Esophagus squamous epithelium (tissue), 5 donors: ENCODE data around the gene GLIS1. TPM values are rescaled to one million over a fixed set of nuclear protein-coding genes. Genes with fewer than 3 reads are reported as not detected.

ENCODE experiments used
- DNase-seq: peaks from one replicate; lab custom pipeline; 2025; lab: John Stamatoyannopoulos, UW
- H3K27ac ChIP-seq, 4 donors: fragments of 200-600 bp; sonication (generic); one replicate each; pipeline ENCODE4 v1.5.1; 2016 to 2019; ENCODE audit warnings: mild to moderate bottlenecking in 1 of 4
- H3K27me3 ChIP-seq, 4 donors: fragments of 200-600 bp; sonication (generic); 1 replicate in 3 of 4; 2 replicates in 1 of 4; pipeline versions ENCODE4 v1.5.1 to v1.6.0; 2017 to 2021; ENCODE audit warnings: antibody characterized with exemption in 1 of 4
- H3K36me3 ChIP-seq, 3 donors: fragments of 200-600 bp; sonication (generic); one replicate each; pipeline ENCODE4 v1.5.1; 2016 to 2019
- H3K4me1 ChIP-seq, 3 donors: fragments of 200-600 bp; sonication (generic); one replicate each; pipeline ENCODE4 v1.5.1; 2017 to 2019
- H3K4me3 ChIP-seq, 4 donors: fragments of 200-600 bp; sonication (generic); 1 replicate in 3 of 4; 2 replicates in 1 of 4; pipeline ENCODE4 v1.5.1; 2016 to 2019; ENCODE audit warnings: mild to moderate bottlenecking in 2 of 4, moderate library complexity in 1 of 4
- H3K9me3 ChIP-seq, 3 donors: fragments of 200-600 bp; sonication (generic); one replicate each; pipeline ENCODE4 v1.5.1; 2016 to 2019
- CTCF ChIP-seq, 6 experiments: fragments of 450-650 bp in 4 of 6; fragments of 200-600 bp in 2 of 6; sonication (generic) in 2 of 6; IDR thresholded peaks; one replicate each; pipeline ENCODE4 v1.5.1; 2016 to 2019; ENCODE audit warnings: antibody characterized with exemption in 6 of 6, mild to moderate bottlenecking in 4 of 6, moderate library complexity in 4 of 6
- POLR2A ChIP-seq, 4 donors: fragments of 450-650 bp; IDR thresholded peaks; one replicate each; pipeline ENCODE4 v1.6.1; 2017; ENCODE audit warnings: antibody characterized with exemption in 4 of 4, mild to moderate bottlenecking in 4 of 4, moderate library complexity in 3 of 4
- WGBS, 2 donors: methylation state at CpG; one replicate each; pipeline ENCODE4 v1.1.5; 2018; 5-methylcytosine and 5-hydroxymethylcytosine counted together
- intact Hi-C: fragments of 100-400 bp; cut with DNase I; formaldehyde crosslinking; loops from one replicate; pipeline ENCODE4 v1.15.0; 2022
- total RNA-seq, 4 donors: library from RNA; depleted of rRNA; stranded (reverse); fragments of >200 nt; gene quantifications; one replicate each; pipeline ENCODE4 v1.1.0, GENCODE V29; 2016
- donor health status: DM: yes; HTN: yes; CAD: no.

The GLIS1 gene
- total RNA-seq, 4 donors from 2014 or later, result 0.57 TPM; not detected in 3

- intact Hi-C loops, result no loop called here
- peaks cover 0 to 13% (median 0%) of the 10 kb centered on the region in 4 donors for H3K27me3 ChIP-seq
- no peak overlapping the region for H3K27ac ChIP-seq
- WGBS, 2 donors, result 68 to 77% methylated on average over 7 of the region's 7 CpGs
- no peak for DNase-seq
- H3K4me3 ChIP-seq, result no peak overlapping the region
- H3K9me3 ChIP-seq, result no peaks in the 10 kb centered on the region
- TF ChIP-seq CTCF (IDR thresholded peaks at IDR 0.05), result no peak
- no peak for TF ChIP-seq POLR2A (IDR thresholded peaks at IDR 0.05)
- H3K36me3 ChIP-seq, result no peaks in the 10 kb centered on the region
- peaks cover 0 to under 1% (median 0%) of the 10 kb centered on the region in 3 donors for H3K4me1 ChIP-seq
Observed at GRCh38 chr1:53475664-53476063, 263.3 kb downstream of the GLIS1 start.

DNA sequence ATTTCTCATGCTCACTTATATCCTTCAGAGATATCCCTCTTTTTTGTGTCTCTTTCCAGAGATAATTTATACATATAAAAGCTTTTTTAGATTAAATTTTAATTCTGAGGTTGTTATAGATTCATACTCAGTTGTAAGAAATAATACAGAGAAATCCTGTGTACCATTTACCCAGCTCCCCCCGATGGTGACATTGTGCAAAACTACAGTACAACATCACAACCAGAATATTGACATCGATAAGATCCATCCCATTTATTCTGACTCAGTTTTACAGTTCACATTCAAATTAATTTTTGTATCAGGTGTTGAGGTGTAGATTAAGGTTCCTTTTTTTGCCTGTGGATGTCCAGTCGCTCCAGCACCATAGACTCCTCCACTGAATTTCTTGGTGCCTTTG is 265.5 kb downstream of the GLIS1 start:
- intact Hi-C loops, result no loop called here
- peaks cover 0 to 11% (median 0%) of the 10 kb centered on the region in 3 donors for H3K4me1 ChIP-seq
- no peak for TF ChIP-seq CTCF (IDR thresholded peaks at IDR 0.05)
- TF ChIP-seq POLR2A (IDR thresholded peaks at IDR 0.05), result no peak
- 72 to 84% methylated on average over 3 of the region's 3 CpGs for WGBS, 2 donors
- no peak overlapping the region for H3K27ac ChIP-seq
- H3K9me3 ChIP-seq, result no peaks in the 10 kb centered on the region
- no peaks in the 10 kb centered on the region for H3K36me3 ChIP-seq
- H3K27me3 ChIP-seq, result peaks cover 0 to 6% (median 0%) of the 10 kb centered on the region in 4 donors
- H3K4me3 ChIP-seq, result no peak overlapping the region
- DNase-seq, result no peak

- Histone ChIP-seq H3K9me3 (no peaks in the 10 kb centered on the region), H3K27me3 (peaks cover 0 to 2% (median 0%) of the 10 kb centered on the region in 4 donors), H3K27ac (no peak overlapping the region), H3K4me1 (peaks cover 0 to 11% (median 0%) of the 10 kb centered on the region in 3 donors), H3K4me3 (no peak overlapping the region), H3K36me3 (no peaks in the 10 kb centered on the region)
- no peak for TF ChIP-seq POLR2A (IDR thresholded peaks at IDR 0.05)
- TF ChIP-seq CTCF (IDR thresholded peaks at IDR 0.05), result no peak
- no peak for DNase-seq
- WGBS, 2 donors, result 93 to 98% methylated on average over 7 to 8 of the region's 9 CpGs
- intact Hi-C loops, result no loop called here
Observed at GRCh38 chr1:53471000-53471399, 268.0 kb downstream of the GLIS1 start.

DNA sequence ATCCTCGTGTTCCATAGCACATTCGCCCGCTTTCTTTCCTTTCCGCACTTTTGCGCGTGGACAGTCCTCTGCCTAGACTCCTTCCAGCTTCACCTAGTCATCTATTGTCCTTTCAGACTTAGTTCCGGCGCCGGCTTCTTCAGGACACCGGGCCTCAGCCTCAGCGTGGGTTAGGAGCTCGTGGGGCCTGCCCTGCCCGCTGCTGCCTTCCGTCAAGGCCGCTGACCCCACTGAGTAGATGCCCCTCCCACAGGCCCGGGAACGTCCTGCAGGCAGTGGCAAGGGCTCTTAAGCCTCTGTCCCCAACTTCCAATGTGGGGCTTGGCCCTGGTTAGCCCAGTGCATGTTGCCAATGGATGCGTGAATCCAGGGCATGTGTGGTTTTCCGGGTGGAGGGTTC is 268.4 kb downstream of the GLIS1 start:
- no peak for DNase-seq
- 72 to 78% methylated on average over 17 to 18 of the region's 19 CpGs for WGBS, 2 donors
- no peak overlapping the region for H3K27ac ChIP-seq
- TF ChIP-seq POLR2A (IDR thresholded peaks at IDR 0.05) (no peak), CTCF (IDR thresholded peaks at IDR 0.05) (no peak)
- peak overlapping the region in 1 of 4 donors; percentile 11 for H3K4me3 ChIP-seq
- intact Hi-C loops, result no loop called here
- no peaks in the 10 kb centered on the region for H3K27me3 ChIP-seq
- H3K9me3 ChIP-seq, result no peaks in the 10 kb centered on the region
- no peaks in the 10 kb centered on the region for H3K36me3 ChIP-seq
- H3K4me1 ChIP-seq, result peaks cover 0 to 11% (median 0%) of the 10 kb centered on the region in 3 donors

- Histone ChIP-seq H3K9me3 (no peaks in the 10 kb centered on the region), H3K4me3 (peak overlapping the region in 1 of 4 donors; percentile 11), H3K27me3 (no peaks in the 10 kb centered on the region), H3K36me3 (no peaks in the 10 kb centered on the region), H3K4me1 (peaks cover 0 to 11% (median 0%) of the 10 kb centered on the region in 3 donors), H3K27ac (no peak overlapping the region)
- TF ChIP-seq CTCF (IDR thresholded peaks at IDR 0.05), result peak in 5 of 6 experiments; percentile 43 to 78 (median 51)
- TF ChIP-seq POLR2A (IDR thresholded peaks at IDR 0.05), result no peak
- WGBS, 2 donors, result 37 to 51% methylated on average over 9 to 12 of the region's 28 CpGs
- DNase-seq, result no peak
- intact Hi-C loops, result no loop called here
Observed at GRCh38 chr1:53470155-53470554, 268.8 kb downstream of the GLIS1 start.
